ENCODE results near the gene SDHB. TPM values are rescaled to one million over a fixed set of nuclear protein-coding genes. Genes with fewer than 3 reads are reported as not detected.

SDHB gene
- total and polyA plus RNA-seq, 9 of the 15 experiments (the other 6 are each of a cell fraction or from before 2014, with no cell fraction given), result 207 to 554 (median 365) TPM

- no peak for TF ChIP-seq NKRF (IDR thresholded peaks at IDR 0.05; ENCODE audit: borderline replicate concordance)
- no peak for TF ChIP-seq ZNF717 (CRISPR knock-in tag; IDR thresholded peaks at IDR 0.05)
- TF ChIP-seq NCOA4 (IDR thresholded peaks at IDR 0.05; ENCODE audit: partially characterized antibody), result no peak
- 0 out of 4 replicates have a peak, but pooled peaks of 1 of the 2 experiments have one; percentile 36 for TF ChIP-seq MLLT1 (IDR thresholded peaks at IDR 0.05)
- peak; percentile 40; the same call in 1 of the 2 replicates for TF ChIP-seq TOE1 (IDR thresholded peaks at IDR 0.05; ENCODE audit: borderline replicate concordance)
- TF ChIP-seq TOE1 (CRISPR knock-in tag; IDR thresholded peaks at IDR 0.05; ENCODE audit: borderline replicate concordance, low read depth), result no peak
- TF ChIP-seq KDM4B (IDR thresholded peaks at IDR 0.05; ENCODE audit: borderline replicate concordance in 2 of 2, low read depth in 1 of 2), result 0 out of 4 replicates have a peak, but pooled peaks of 1 of the 2 experiments have one; percentile 0
- TF ChIP-seq ZKSCAN1 (IDR thresholded peaks at IDR 0.05; ENCODE audit: low read depth, low read length), result no peak
- TF ChIP-seq EP400 (IDR thresholded peaks at IDR 0.05), result peak; percentile 15; the same call in 1 of the 2 replicates
- TF ChIP-seq PKNOX1 (IDR thresholded peaks at IDR 0.05), result peak; percentile 13; the same call in 1 of the 2 replicates
- TF ChIP-seq ZBTB1 (CRISPR knock-in tag; IDR thresholded peaks at IDR 0.05; ENCODE audit: borderline replicate concordance, low read depth), result no peak
- no peak for TF ChIP-seq HCFC1 (IDR thresholded peaks at IDR 0.05; ENCODE audit: low read depth, low read length)
- no peak for TF ChIP-seq CBX5 (IDR thresholded peaks at IDR 0.05; ENCODE audit: borderline replicate concordance, low read depth)
- no peak for TF ChIP-seq MTA1 (IDR thresholded peaks at IDR 0.05; ENCODE audit: borderline replicate concordance)
- peak; percentile 52; the same call in 1 of the 2 replicates for TF ChIP-seq ARID4B (CRISPR knock-in tag; IDR thresholded peaks at IDR 0.05)
- TF ChIP-seq MAFK (IDR thresholded peaks at IDR 0.05; ENCODE audit: low read length), result 0 out of 2 replicates have a peak, but pooled peaks have one; percentile 1
Measured at GRCh38 chr1:17053086-17053684, 647 bp downstream of the SDHB start (continued).
